Right lobe of liver (tissue), 4 donors: ENCODE measurements around the gene KCNMA1.

Experiments
- POLR2A ChIP-seq: fragments of 450-650 bp; IDR thresholded peaks from one replicate; pipeline ENCODE4 v1.6.1; 2017; ENCODE audit warnings: antibody characterized with exemption, mild to moderate bottlenecking
- TF ChIP-seq, protein P1 (sequence below), 4 donors: fragments of 200-600 bp in 3 of 4; fragments of 450-650 bp in 1 of 4; IDR thresholded peaks; one replicate each; pipeline versions ENCODE4 v1.5.1 to v1.8.0; 2016 to 2022; ENCODE audit warnings: antibody characterized with exemption in 4 of 4, mild to moderate bottlenecking in 2 of 4
- donor health status: DM: no; HTN: no; CAD: no.
- donor health status: DM: no; HTN: no; CAD: no.
- donor health status: DM: no; HTN: yes; CAD: no.

GRCh38 chr10:77603534-77603927, 34.1 kb downstream of the KCNMA1 start:
- TF ChIP-seq, protein P1, sequence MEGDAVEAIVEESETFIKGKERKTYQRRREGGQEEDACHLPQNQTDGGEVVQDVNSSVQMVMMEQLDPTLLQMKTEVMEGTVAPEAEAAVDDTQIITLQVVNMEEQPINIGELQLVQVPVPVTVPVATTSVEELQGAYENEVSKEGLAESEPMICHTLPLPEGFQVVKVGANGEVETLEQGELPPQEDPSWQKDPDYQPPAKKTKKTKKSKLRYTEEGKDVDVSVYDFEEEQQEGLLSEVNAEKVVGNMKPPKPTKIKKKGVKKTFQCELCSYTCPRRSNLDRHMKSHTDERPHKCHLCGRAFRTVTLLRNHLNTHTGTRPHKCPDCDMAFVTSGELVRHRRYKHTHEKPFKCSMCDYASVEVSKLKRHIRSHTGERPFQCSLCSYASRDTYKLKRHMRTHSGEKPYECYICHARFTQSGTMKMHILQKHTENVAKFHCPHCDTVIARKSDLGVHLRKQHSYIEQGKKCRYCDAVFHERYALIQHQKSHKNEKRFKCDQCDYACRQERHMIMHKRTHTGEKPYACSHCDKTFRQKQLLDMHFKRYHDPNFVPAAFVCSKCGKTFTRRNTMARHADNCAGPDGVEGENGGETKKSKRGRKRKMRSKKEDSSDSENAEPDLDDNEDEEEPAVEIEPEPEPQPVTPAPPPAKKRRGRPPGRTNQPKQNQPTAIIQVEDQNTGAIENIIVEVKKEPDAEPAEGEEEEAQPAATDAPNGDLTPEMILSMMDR (IDR thresholded peaks at IDR 0.05), result no peak
- no peak for TF ChIP-seq POLR2A
